ENCODE data around the gene WLS.
"Not testable (repeated sequence)": the region's sequence is repeated elsewhere in the genome, so short reads cannot be mapped to it uniquely, and the experiment has no call there.

Gene WLS

DNA sequence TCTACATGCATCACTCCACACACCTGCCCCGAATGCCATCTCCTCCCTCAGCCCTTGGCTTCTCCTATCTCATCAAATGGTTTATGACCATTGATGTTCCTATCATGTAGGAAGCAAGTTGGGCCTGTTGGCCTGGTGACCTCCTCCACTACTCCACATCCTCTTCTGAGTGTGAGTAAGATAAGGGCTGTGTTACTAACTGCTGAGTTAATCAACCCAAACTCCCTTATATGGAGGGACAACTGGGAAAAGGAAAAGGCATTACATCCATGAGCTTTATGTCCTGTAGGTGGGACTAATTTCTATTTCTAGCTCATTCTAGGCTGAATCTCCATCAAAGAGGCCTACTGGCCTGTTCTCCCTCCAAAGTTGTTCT is 57.6 kb downstream of the WLS start:
- no peaks in the 10 kb centered on the region for H3K27me3 ChIP-seq (ENCODE audit: low read length)
- H2AFZ ChIP-seq (ENCODE audit: low read depth, low read length, severe bottlenecking): no peak overlapping the region
- H3K9ac ChIP-seq (ENCODE audit: low read length): no peak overlapping the region
- no peaks in the 10 kb centered on the region for H4K20me1 ChIP-seq (ENCODE audit: low read depth, low read length)
- H3K27ac ChIP-seq (ENCODE audit: low read depth, low read length): no peak overlapping the region
- H3K79me2 ChIP-seq (ENCODE audit: insufficient read depth, low read length): no peaks in the 10 kb centered on the region
- no peak overlapping the region for H3K4me3 ChIP-seq (ENCODE audit: insufficient read depth, low read length, poor library complexity, severe bottlenecking)
- no peaks in the 10 kb centered on the region for H3K36me3 ChIP-seq (ENCODE audit: low read length)
- no peak overlapping the region for H3K4me2 ChIP-seq (ENCODE audit: low read depth, low read length, poor library complexity, severe bottlenecking)
- no peaks in the 10 kb centered on the region for H3F3A ChIP-seq (ENCODE audit: insufficient read depth)
- TF ChIP-seq, protein P1, sequence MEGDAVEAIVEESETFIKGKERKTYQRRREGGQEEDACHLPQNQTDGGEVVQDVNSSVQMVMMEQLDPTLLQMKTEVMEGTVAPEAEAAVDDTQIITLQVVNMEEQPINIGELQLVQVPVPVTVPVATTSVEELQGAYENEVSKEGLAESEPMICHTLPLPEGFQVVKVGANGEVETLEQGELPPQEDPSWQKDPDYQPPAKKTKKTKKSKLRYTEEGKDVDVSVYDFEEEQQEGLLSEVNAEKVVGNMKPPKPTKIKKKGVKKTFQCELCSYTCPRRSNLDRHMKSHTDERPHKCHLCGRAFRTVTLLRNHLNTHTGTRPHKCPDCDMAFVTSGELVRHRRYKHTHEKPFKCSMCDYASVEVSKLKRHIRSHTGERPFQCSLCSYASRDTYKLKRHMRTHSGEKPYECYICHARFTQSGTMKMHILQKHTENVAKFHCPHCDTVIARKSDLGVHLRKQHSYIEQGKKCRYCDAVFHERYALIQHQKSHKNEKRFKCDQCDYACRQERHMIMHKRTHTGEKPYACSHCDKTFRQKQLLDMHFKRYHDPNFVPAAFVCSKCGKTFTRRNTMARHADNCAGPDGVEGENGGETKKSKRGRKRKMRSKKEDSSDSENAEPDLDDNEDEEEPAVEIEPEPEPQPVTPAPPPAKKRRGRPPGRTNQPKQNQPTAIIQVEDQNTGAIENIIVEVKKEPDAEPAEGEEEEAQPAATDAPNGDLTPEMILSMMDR (IDR thresholded peaks at IDR 0.05; ENCODE audit: insufficient read depth, low read length, poor library complexity, severe bottlenecking): no peak
- TF ChIP-seq EZH2phosphoT487 (conservative IDR thresholded peaks at IDR 0.05; ENCODE audit: low read length): no peak
- no peaks in the 10 kb centered on the region for H3K9me2 ChIP-seq (replicated peaks; ENCODE audit: insufficient read depth, low read length)
- no peaks in the 10 kb centered on the region for H3K9me3 ChIP-seq (ENCODE audit: insufficient read depth, low read length)

GRCh38 chr1:68173936-68174737 is 58.2 kb downstream of the WLS start:
- no peaks in the 10 kb centered on the region for H4K20me1 ChIP-seq (ENCODE audit: low read depth, low read length)
- H3K27ac ChIP-seq (ENCODE audit: low read depth, low read length): no peak overlapping the region
- no peaks in the 10 kb centered on the region for H3K9me3 ChIP-seq (ENCODE audit: insufficient read depth, low read length)
- H2AFZ ChIP-seq (ENCODE audit: low read depth, low read length, severe bottlenecking): no peak overlapping the region
- TF ChIP-seq, protein P1 (IDR thresholded peaks at IDR 0.05; ENCODE audit: insufficient read depth, low read length, poor library complexity, severe bottlenecking): no peak
- TF ChIP-seq EZH2phosphoT487 (conservative IDR thresholded peaks at IDR 0.05; ENCODE audit: low read length): no peak
- H3K4me2 ChIP-seq (ENCODE audit: low read depth, low read length, poor library complexity, severe bottlenecking): no peak overlapping the region
- H3K9me2 ChIP-seq (replicated peaks; ENCODE audit: insufficient read depth, low read length): no peaks in the 10 kb centered on the region
- H3K36me3 ChIP-seq (ENCODE audit: low read length): no peaks in the 10 kb centered on the region
- H3K4me3 ChIP-seq (ENCODE audit: insufficient read depth, low read length, poor library complexity, severe bottlenecking): no peak overlapping the region
- no peaks in the 10 kb centered on the region for H3F3A ChIP-seq (ENCODE audit: insufficient read depth)
- H3K79me2 ChIP-seq (ENCODE audit: insufficient read depth, low read length): no peaks in the 10 kb centered on the region
- no peak overlapping the region for H3K9ac ChIP-seq (ENCODE audit: low read length)
- no peaks in the 10 kb centered on the region for H3K27me3 ChIP-seq (ENCODE audit: low read length)

- Histone ChIP-seq H4K20me1 (ENCODE audit: low read depth, low read length) (no peaks in the 10 kb centered on the region), H2AFZ (ENCODE audit: low read depth, low read length, severe bottlenecking) (no peak overlapping the region), H3K9ac (ENCODE audit: low read length) (no peak overlapping the region), H3K36me3 (ENCODE audit: low read length) (no peaks in the 10 kb centered on the region), H3K9me2 (replicated peaks; ENCODE audit: insufficient read depth, low read length) (no peaks in the 10 kb centered on the region), H3K27me3 (ENCODE audit: low read length) (no peaks in the 10 kb centered on the region), H3K4me3 (ENCODE audit: insufficient read depth, low read length, poor library complexity, severe bottlenecking) (no peak overlapping the region), H3K4me2 (ENCODE audit: low read depth, low read length, poor library complexity, severe bottlenecking) (no peak overlapping the region), H3K9me3 (ENCODE audit: insufficient read depth, low read length) (no peaks in the 10 kb centered on the region), H3K27ac (ENCODE audit: low read depth, low read length) (no peak overlapping the region), H3F3A (ENCODE audit: insufficient read depth) (no peaks in the 10 kb centered on the region), H3K79me2 (ENCODE audit: insufficient read depth, low read length) (no peaks in the 10 kb centered on the region)
- TF ChIP-seq EZH2phosphoT487 (conservative IDR thresholded peaks at IDR 0.05; ENCODE audit: low read length): no peak
- TF ChIP-seq, protein P1 (IDR thresholded peaks at IDR 0.05; ENCODE audit: insufficient read depth, low read length, poor library complexity, severe bottlenecking): no peak
These were observed 58.9 kb downstream of the WLS start for GRCh38 chr1:68173283-68173935.

- not testable (repeated sequence) for H3K9ac ChIP-seq (ENCODE audit: low read length); H2AFZ ChIP-seq (ENCODE audit: low read depth, low read length, severe bottlenecking); H4K20me1 ChIP-seq (ENCODE audit: low read depth, low read length); H3K79me2 ChIP-seq (ENCODE audit: insufficient read depth, low read length); H3K4me2 ChIP-seq (ENCODE audit: low read depth, low read length, poor library complexity, severe bottlenecking); H3K9me3 ChIP-seq (ENCODE audit: insufficient read depth, low read length); H3K4me3 ChIP-seq (ENCODE audit: insufficient read depth, low read length, poor library complexity, severe bottlenecking); H3K27ac ChIP-seq (ENCODE audit: low read depth, low read length); H3K9me2 ChIP-seq (replicated peaks; ENCODE audit: insufficient read depth, low read length); H3F3A ChIP-seq (ENCODE audit: insufficient read depth); H3K36me3 ChIP-seq (ENCODE audit: low read length); H3K27me3 ChIP-seq (ENCODE audit: low read length)
These were observed 60.5 kb downstream of the WLS start for GRCh38 chr1:68171795-68172194.

Data from SU-DHL-6 (cell line).